Ecto neural progenitor cell (in vitro differentiated cells): ENCODE data around the gene DDI2.
A peak's percentile ranks its signal among the peaks of the same experiment; 100 is the strongest.

ENCODE experiments used
- DNase-seq: peaks from one replicate; pipeline ENCODE4 v3.0.0-alpha.2; 2018; ENCODE audit warnings: low spot score

DDI2 gene

DNA sequence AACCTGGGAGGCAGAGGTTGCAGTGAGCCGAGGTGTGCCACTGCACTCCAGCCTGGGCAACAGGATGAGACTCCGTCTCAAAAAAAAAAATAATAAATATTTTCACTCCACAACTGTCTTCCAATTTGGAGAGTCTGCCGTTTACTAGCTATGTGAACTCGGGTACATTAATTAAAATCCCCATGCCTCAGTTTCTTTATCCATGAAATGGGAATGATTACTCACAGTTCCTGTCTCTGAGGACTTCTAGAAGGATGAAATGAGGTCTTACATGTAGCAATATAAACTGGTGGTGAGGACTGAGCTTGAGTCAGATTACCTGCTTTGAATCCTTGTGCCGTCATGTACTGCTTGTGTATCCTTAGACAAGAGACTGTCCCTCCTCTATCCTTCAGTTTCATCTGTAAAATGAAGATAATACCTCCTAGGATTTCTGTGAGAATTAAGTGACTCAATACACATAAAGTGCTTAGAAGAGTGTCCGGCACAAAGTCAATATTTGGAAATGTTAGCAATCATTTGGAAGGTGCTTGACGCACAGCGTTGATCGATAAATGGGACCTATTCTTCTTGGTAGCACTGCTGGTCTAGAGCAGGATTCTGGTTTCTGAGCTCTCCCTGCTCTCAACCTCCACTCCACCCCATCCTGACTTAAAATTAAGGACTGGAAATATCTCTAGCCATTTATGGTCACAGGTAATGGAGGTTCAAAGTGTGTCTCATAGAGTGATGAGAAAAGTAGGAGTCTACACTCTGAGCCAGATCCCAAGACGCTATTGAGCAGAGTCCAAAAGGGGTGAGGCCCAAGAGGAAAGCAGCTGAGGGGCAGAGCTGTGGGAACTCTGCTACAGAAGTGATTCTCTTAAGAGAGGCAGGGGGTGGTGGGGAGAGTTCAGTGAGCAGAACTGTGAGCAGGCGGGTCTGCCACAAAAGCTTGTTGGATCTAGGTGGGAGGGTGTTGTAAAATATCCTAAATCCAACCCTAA, 11.6 kb upstream of the DDI2 start:
- DNase-seq = no peak

DNA sequence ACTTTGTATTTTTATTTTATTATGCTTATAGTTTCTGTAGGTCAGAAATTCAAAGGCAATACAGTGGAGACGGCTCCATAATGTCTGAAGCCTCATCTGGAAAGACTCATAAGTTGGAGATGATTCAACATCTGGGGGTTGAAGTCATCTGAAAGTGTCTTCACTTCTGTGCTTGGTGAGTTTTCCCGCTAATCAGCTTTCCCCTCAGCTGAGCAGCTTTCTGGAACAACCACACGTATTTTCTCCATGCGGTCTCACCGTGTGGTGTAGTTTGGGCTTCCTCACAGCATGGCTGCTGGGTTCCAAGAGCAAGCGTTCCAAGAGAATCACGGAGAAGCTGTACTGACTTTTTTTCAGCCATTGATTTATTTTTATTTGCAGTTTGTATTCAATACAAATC, 7.6 kb upstream of the DDI2 start:
- DNase-seq = no peak

GRCh38 chr1:15610167-15610566, 7.1 kb upstream of the DDI2 start:
- DNase-seq = no peak

DNA sequence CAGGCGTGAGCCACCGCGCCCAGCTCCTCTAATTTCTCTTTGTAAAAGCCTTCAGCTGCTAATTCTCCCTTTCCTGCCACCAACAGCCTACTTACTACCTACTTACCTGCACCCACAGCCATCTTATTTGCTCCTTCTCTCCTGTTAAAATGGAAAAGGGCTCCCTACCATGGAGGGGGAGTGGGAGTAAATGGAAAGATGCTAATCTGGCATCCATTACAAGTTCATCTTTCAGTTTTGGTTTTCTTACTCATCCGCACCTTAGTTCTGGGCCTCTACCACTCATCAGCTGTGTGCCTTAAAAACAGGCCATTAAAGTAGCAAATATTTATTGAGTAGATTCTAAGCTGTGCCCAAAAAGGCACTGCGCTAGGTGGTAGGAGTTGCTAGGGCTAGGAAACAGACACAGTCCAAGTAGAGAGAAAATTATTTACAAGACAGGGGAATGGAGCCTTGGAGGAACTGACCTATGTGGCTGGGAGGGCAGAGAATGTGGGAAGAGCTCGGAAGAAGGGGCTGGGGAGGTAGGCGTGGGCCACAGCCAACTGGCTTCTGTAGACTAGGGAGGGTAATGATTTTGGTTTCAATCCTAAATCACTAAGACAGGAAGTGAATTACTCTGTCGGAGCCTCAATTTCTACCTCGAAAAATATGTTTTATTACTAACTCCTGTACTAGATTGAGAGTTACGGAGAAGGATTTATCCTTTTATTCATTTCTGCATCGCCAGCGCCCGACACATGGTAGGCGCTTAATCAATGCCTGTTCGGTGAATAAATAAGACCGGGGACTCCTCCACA, 685 bp upstream of the DDI2 start:
- peak; percentile 49 for DNase-seq

DNA sequence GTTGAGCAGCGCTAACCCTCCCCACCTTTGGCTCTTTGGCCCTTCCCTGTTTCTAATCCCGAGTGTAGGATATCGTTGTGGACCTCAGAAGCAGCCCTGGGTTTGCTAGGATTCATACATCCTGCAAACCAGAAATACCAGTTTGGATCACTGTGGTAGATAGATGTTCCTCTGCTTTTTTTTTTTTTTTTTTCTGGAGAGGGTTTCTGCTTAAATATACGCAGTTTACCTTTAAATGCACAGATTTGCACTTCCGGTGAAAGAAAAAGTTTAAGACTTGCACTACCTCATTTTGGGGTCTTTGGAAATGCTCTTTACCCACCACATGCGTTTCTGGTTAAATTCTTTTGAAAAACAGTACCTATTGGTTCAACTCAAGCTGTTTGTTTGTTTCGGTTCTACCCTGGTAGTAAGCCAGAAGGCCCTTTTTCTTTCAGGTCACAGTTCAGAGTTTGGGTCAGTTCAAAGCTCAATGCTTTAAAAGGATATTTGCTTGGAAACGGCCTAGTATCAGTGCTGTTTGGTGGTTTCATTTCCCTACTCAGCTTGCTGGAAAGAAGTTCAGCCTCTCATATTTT, 908 bp downstream of the DDI2 start:
- no peak for DNase-seq

GRCh38 chr1:15618655-15619525, 1.6 kb downstream of the DDI2 start:
- no peak for DNase-seq

DNA sequence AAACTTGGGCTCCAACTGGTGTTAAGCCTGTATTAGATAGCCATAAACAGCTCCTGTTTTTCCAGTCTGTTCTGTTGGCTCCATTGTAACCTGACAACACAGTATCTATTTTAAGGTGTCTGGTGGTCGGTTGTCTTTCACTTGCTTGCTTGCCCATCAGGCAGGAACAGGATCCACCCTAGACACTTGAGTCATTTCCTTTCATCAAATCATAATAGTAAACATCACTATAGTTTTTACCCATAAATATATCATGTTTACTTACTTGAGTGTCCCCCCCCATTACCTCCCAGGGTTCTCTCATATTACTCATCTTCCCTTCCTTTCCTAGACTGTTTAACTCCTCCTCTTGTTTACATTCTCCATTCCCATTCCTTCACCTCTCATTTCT, 2.9 kb downstream of the DDI2 start:
- DNase-seq = no peak

- DNase-seq = no peak
These were observed 3.8 kb downstream of the DDI2 start for GRCh38 chr1:15620902-15621682.

DNA sequence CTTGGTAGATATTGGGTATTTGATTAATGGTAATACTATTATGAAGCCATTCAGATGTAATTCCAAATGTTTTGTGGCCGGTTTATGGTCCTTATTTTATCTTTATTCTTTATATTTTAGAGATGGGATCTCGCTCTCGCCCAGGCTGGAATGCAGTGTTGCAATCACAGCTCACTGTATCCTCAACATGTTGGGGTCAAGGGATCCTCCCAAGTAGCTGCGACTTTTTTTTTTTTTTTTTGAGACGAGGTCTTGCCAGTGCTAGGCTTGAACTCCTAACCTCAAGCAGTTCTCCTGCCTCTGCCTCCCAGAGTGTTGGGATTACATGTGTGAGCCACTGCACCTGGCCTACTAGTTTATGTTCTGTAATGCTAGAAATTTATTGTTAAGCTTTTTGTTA, 4.7 kb downstream of the DDI2 start:
- DNase-seq = no peak

DNA sequence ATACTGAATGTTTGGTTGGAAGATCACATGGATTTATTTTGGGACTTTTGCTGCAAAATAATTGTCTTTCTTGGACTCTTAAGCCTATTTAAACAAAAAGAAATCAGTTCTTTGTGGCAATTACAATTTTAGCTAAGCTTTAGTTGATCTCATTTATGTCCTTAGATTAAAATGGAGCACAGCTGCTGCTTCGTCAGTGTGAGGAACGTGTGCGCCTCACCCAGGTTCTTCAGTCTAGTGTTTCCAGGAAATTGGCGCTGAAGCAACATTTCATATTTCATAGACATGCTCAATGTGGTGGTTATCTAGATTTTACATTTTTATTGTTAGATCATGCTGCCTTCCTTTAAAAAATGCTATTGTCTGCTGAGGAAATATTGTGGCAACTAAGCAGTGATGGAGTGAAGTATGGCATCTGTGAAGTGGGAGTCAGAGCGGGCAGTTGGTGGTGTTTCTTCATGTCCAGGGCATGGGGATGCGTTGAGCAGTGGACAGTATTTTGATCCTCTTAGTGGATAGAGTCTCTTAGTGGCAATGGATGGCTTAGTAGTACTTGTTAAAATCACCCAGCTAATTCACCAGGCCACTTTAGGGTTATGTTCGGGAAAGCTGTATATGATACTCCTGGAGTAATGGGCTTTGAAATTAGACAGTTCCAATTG, 5.6 kb downstream of the DDI2 start:
- DNase-seq = no peak

GRCh38 chr1:15623435-15623834, 6.2 kb downstream of the DDI2 start:
- DNase-seq = no peak

DNA sequence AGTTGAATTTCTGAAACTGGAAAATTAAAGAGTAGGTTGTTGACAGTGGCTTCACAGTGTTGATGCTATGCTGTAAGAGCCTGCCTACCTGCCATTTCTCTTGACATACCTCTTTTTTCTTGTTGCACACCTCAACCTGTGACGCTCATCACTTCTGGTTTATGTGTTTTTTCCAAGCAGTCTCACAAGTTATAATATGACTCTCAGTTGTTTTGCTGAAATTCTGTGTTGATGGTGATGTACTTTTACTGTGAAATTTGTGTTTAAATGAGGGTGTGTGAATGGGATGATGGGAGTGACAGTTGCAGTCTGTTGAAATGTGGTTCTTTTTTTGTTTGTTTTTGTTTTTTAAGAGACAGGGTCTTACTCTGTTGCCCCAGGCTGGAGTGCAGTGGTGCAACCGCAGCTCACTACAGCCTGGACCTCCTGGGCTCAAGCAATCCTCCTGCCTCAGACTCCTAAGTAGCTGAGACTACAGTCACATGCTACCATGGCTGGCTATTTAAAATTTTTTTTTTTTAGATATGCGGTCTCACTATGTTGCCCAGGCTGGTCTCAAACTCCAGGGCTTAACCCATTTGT, 7.0 kb downstream of the DDI2 start:
- DNase-seq = no peak

- no peak for DNase-seq
These were observed 8.0 kb downstream of the DDI2 start for GRCh38 chr1:15625056-15625917.

DNA sequence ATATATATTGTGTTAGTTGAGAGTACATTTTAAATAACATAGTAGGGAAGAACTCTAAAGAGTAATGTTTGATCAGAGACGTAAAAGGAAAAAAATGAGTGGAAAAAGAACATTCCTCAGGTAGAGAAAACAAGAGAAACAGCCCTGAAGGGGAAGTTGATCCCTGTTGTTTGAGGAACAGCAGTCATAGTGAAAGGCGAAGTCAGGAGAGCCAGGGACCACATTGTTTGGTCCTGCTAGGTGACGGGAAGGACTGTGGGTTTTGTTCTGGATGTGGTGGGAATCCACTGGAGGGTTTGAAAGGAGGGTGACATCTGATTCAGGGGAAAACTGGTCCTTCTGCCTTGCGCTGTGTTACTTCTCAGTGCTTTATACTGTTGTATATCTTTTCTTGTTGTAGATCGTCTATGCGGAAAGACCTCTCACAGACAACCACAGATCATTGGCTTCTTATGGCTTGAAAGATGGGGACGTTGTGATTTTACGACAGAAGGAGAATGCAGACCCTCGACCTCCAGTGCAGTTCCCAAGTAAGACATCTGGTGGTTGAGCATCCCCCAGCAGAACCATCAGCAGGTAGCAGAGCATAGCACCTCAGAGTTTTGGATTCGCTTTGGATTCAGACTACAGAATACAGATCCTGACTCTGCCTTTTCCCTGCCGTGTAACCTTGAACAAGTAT, 9.2 kb downstream of the DDI2 start:
- no peak for DNase-seq

DNA sequence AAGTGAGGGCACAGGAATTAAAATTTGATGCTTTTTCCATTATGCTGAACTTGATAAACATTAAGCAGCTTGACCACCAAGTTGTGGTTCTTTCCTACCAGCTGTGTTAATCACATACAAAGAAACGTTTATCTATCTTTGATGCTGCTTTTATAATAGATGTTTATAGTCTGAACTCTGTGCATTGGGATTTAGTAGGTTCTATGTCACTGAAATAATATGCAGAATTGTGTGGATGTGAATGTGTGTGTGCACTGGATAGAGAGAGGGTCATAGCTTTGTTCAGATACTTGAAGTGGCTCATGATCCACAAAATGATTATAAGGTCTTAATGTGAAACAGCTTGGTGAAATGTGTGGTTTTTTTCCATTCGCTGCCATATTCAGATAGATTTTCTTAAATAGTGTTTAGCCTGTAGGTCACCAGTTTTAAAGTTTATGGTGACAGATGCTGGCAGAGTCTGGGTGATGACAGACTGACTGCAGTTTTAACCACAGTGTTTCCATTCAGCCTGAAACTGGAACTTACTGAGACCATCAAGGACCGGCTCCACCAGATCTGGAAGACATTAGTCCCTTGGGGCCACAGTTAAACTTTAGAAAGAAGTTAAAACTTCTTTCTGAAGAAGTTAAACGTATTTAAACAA, 10.2 kb downstream of the DDI2 start:
- no peak for DNase-seq

GRCh38 chr1:15628003-15628402, 10.7 kb downstream of the DDI2 start:
- no peak for DNase-seq

GRCh38 chr1:15633756-15634420, 16.6 kb downstream of the DDI2 start:
- no peak for DNase-seq
